HG02943 (cell line): ENCODE results near the gene SP3.

ENCODE experiments used
- ATAC-seq: cut with Tn5 transposase; IDR thresholded peaks from one replicate; pipeline ENCODE4 v1.9.1; 2021; ENCODE audit warnings: mild to moderate bottlenecking, low read depth, moderate library complexity; ENCODE audit not compliant: unreplicated experiment

Gene SP3

DNA sequence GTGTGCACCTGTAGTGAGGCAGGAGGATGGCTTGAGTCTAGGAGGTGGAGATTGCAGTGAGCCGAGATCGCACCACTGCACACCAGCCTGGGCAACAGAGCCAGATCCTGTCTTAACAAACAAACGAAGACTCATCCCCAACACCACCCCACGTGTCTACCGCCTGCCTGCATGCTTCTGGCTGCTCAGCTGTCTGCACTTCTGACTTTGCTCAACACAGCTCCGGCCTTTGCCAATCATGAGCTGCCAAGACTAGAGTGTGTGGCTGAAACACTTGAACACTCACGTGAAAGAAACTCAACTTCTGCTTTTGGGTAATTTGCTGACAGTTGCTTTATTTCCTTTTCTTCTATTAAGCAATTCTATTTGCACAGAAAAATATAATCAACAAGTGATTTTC is 32.1 kb upstream of the SP3 start:
- peak; percentile 58 for ATAC-seq

DNA sequence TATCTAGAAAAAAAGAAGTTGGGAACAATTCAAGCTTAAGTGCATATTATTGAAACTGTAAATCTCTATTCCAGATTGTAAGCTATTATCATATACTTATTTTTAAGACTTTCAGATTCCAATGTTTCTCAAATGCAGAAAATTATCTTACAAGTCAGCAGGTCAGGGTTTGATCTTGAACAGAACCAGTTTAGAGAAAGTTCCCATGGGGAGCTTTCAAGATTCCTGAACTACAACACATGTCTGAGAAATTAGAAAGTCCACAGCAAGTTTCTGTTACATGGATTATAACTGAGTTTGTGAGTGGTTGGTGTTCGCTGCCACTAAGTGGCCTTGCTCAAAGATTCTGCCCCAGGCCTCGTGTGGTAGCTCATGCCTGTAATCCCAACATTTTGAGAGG is 31.6 kb upstream of the SP3 start:
- no peak for ATAC-seq

DNA sequence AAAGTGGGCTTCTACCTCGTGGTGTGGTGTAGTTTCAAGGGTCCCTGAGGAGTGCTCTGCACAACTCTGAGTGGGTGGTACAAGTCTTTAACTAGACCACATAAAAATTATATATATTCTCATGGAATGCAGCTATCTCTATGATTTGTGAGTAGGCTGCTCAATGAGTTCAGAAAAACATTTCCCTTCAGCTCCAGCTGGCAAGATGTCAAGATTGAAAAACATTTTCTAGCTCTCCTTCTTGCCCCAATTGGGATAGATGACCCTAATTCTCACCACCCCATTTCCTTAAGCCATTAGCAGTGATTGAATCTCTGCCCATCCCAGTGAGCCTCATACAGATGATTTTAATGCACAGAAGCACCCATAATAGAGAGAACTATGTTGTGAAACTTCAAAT is 28.3 kb upstream of the SP3 start:
- no peak for ATAC-seq

GRCh38 chr2:173991856-173992588 is 26.8 kb upstream of the SP3 start:
- no peak for ATAC-seq

GRCh38 chr2:173990970-173991819 is 26.0 kb upstream of the SP3 start:
- no peak for ATAC-seq

GRCh38 chr2:173990245-173990644 is 25.1 kb upstream of the SP3 start:
- ATAC-seq: no peak

- peak; percentile 40 for ATAC-seq
Observed at GRCh38 chr2:173989884-173990215, 24.7 kb upstream of the SP3 start.

DNA sequence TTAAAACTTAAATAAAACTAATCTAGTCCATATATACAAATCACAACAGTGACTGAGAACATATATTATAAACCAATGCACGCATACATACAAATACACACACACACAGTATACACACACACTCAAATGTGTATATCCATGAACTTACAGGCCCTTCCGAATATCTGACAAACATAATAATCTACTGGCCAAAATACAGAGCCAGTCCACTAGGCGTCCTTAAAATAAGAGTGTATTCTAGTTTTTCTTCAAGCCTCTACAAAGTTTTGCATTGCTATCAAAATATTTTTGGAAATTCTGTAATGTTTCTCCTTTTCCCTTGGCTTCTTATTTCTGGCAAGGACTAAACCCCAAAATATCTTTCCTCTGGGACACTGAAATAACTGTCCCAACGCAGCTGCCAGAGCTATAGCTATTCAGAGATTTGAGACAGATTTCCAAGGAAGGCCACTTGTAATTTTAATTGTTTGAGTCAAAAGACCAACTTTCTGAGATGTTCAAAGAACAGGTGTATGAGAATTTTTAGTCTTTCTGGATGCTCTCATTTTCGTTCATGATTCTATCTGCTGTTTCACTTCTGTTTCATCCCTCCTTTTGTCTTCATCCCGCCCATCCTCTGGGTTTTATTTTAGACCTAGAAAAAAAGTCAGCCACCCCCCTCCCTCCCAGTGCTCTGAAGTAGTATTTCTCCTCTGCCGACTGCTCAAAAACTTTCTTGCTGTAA is 24.1 kb upstream of the SP3 start:
- peak; percentile 29 for ATAC-seq

- ATAC-seq: no peak
Observed at GRCh38 chr2:173986805-173987204, 21.6 kb upstream of the SP3 start.

DNA sequence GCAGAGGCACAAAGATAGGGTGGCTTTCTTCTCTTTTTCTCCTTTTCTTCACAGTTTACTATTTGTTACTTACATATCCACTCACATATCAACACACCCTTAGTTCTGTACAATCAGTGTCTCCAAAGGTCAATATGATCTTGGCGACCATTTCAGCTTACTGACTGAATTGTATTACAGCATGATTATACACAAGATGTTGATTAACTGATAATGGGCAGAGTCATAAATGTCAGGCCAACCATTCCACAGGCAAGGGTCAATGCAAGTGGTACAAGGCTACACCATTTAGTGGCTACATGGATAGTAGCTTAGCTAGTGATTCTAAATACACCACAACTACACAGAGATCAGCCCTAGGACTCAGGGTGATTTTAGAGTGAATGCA is 20.4 kb upstream of the SP3 start:
- no peak for ATAC-seq

DNA sequence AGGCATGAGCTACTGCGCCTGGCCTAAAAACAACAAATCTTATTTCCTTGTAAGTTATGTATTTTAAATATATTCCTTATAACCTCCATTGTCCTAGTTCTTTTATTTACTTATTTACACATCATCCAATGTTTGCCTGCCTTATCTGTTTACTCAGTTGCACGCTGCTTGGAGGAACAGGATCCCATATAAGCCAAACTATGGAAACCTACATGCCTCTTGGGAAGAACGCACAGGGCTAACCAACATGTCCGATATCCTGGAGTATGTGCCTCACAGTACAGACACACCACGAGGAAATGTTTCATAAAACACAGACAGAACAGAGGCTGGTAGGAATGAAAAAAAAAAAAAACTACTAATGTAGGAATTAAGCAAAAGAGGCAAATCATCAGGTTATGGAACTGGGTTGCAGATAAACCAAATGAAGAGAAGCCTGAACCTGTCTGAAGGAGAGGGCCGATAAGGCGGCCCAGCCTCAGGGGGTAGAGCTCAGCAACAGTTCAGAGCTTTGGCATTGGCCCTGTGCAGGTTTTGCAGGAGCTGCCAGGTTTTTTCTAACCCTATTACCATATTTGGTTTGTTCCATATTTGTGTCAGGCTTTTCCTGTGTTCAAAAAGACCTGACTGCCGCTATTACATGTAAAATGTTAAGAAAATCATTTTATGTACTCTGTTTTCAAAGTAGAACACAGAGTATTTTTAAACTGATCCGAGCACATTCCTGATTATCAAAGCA is 19.9 kb upstream of the SP3 start:
- ATAC-seq: no peak

DNA sequence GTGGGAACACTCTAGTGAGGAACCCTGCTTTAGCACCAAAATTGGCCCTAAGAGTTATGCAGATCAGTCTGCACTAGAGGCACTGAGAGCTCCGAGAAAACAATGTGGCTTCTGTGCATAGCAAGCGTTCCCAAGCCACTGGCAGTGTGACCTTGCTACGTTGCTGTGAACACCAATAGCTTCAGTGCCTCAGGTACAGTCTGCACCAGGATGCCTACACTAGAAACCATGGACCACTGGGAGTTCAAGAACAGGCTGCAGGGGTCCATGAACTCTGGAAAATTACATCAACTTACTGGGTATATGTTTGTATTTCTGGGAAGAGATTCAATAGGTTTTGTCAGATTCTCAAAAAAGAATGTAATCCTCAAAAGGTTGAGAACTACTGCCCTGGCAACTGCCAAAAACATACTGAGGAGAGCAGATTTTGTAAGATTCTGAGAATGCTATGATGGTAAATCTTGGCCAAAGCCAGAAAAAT is 18.3 kb upstream of the SP3 start:
- ATAC-seq: no peak

DNA sequence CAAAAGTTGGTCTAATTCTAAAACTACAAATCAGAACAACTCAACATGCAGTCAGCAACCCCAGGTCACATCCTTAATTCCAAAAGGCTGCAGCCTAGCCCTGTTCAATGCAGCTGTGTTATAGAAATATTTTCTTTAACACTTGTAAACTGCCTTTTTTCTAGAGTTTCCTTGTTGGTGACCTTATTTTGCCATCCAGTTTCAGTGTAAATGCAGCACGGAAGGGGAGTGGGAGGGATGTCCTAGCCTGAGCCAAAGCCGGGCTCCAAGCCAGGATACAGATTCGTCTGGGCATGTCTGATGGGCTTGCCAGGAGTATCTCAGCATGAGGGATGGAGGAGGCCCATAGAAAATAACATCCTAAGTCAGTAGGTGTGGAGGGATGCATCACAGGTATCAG is 17.7 kb upstream of the SP3 start:
- no peak for ATAC-seq

DNA sequence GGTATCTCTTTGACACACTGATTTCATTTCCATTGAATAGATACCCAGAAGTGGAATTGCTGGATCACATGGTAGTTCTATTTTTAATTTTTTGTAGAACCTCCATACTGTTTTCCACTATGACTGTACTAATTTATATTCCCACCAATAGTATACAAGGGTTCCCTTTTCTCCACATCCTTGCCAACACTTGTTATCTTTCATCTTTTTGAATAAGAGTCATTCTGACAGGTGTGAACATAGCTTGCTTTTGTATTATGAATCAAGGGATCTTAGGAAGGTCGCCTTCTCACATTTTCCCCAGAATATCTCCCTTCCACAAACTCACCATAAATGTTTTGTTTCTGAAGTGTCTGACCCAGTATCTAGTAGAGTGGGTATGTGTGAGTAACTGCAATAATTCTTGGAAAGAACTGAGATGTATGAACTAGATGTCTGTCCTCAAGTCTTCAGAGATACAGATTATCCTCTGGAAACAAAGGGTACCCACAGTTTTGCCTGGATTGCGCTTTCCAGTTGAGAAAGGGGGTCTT is 17.1 kb upstream of the SP3 start:
- ATAC-seq: no peak

DNA sequence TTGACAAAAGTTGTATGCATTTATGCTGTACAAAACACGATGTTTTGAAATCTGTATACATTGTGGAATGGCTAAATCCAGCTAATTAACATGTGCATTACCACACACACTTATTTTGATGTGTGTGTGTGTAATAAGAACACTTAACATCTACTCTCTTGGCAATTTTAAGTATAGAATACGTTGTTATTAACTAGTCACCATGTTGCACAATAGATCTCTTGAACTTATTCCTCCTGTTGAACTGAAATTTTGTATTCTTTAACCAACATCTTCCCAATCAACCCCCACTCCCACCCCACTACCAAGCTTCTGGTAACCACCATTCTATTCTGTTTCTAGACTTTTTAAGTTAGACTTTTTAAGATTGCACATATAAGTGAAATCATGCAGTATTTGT is 16.3 kb upstream of the SP3 start:
- no peak for ATAC-seq

DNA sequence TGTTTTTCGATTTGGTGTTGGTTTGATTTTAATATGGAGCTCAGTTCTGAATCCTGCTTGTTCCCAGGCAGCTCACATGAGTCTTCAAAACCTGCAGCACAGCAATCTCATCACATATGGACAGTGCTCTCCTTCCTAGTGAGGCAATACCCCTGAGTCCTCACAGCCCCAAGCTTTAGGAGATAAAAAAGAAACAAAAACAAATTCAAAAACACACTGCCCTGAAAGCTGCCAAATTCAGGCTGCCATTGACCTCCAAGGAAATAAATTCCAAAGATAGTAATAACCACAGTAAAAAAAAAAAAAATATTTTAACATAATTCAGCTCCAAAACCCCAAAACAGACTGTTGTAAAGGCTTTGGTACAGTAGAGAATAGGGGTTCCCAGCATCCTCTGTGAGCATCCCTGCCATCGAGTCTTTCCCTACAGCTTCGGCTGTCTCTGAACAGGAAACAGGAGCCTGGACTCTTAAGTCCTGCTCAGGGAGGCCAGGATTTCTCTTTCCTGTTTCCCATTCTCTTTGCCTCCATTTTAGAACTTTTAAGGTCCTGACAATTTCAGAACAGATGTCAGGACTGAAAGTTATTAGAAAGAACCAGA is 14.7 kb upstream of the SP3 start:
- ATAC-seq: no peak

GRCh38 chr2:173978447-173978846 is 13.3 kb upstream of the SP3 start:
- ATAC-seq: no peak

DNA sequence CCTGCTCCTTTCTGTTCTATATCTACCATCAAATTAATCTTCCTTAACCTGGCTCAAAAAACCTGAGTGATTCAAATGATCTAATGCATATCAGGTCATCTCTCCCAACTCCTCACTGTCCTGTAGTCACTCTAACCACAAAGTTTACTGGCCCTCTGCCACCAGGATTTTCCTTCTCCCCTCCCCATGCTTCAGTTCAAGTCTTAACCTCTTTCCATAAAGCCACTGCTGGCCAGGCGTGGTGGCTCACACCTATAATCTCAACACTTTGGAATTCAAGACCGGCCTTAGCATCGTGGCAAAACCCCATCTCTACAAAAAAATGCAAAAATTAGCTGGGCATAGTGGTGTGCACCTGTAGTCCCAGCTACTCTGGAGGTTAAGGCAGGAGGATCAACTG is 7.5 kb upstream of the SP3 start:
- no peak for ATAC-seq

DNA sequence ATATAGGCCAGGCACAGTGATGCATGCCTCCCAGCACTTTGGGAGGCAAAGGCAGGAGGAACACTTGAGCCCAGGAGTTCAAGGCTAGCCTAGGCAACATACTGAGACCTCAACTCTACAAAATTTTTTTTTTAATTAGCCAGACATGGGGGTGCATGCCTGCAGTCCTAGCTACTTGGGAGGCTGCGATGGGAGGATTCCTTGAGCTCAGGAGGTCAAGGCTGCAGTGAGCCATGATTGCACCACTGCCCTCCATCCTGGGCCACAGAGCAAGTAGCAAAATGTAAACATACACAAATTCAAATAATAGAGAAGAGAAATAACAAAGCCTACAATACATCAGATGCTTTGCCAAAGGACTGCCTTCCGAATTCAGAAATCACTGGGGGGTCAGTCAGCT is 7.0 kb upstream of the SP3 start:
- no peak for ATAC-seq

- no peak for ATAC-seq
Observed at GRCh38 chr2:173970516-173970924, 5.3 kb upstream of the SP3 start.
